Mesothelial cell of epicardium (in vitro differentiated cells): ENCODE results near the gene DPP8. TPM values are rescaled to one million over a fixed set of nuclear protein-coding genes. Genes with fewer than 3 reads are reported as not detected.

Source experiments
- DNase-seq, 2 experiments: peaks; one replicate each; pipeline ENCODE4 v3.0.0; 2021; ENCODE audit warnings: low spot score in 2 of 2; ENCODE audit not compliant: unreplicated experiment in 2 of 2
- H3K27ac Mint-ChIP-seq: 2 replicates; pipeline ENCODE4 v1.8.0; 2021; ENCODE audit warnings: mixed read lengths
- H3K27me3 Mint-ChIP-seq: 2 replicates; pipeline ENCODE4 v1.8.0; 2021; ENCODE audit warnings: low read depth, mixed read lengths
- H3K36me3 Mint-ChIP-seq: 2 replicates; pipeline ENCODE4 v1.8.0; 2021; ENCODE audit warnings: mixed read lengths
- H3K4me1 Mint-ChIP-seq: 2 replicates; pipeline ENCODE4 v1.8.0; 2021; ENCODE audit warnings: mixed read lengths
- H3K4me3 Mint-ChIP-seq: 2 replicates; pipeline ENCODE4 v1.8.0; 2021; ENCODE audit warnings: mild to moderate bottlenecking, moderate library complexity, mixed read lengths
- H3K9me3 Mint-ChIP-seq: 2 replicates; pipeline ENCODE4 v1.8.0; 2021; ENCODE audit warnings: mixed read lengths
- CTCF ChIP-seq: fragments of 200-600 bp; sonication (generic); IDR thresholded peaks from one replicate; pipeline ENCODE4 v1.5.0; 2021; ENCODE audit warnings: antibody characterized with exemption; ENCODE audit not compliant: unreplicated experiment
- total RNA-seq: library from RNA; stranded (reverse); gene quantifications from 3 replicates; pipeline ENCODE4 v1.2.1, GENCODE V29; 2021

The DPP8 gene
- total RNA-seq, 1 donor from 2014 or later: 31.5 TPM

GRCh38 chr15:65541231-65541820, 23.8 kb upstream of the DPP8 start:
- peaks cover 3% of the 10 kb centered on the region for H3K4me1 Mint-ChIP-seq
- no peak for DNase-seq
- H3K4me3 Mint-ChIP-seq: no peak overlapping the region
- H3K27me3 Mint-ChIP-seq: no peaks in the 10 kb centered on the region
- peaks cover 13% of the 10 kb centered on the region for H3K36me3 Mint-ChIP-seq
- H3K9me3 Mint-ChIP-seq: no peaks in the 10 kb centered on the region
- no peak for TF ChIP-seq CTCF
- H3K27ac Mint-ChIP-seq: no peak overlapping the region

GRCh38 chr15:65540314-65540713, 22.8 kb upstream of the DPP8 start:
- peaks cover 15% of the 10 kb centered on the region for H3K36me3 Mint-ChIP-seq
- no peak overlapping the region for H3K4me3 Mint-ChIP-seq
- no peak overlapping the region for H3K27ac Mint-ChIP-seq
- DNase-seq: no peak
- H3K9me3 Mint-ChIP-seq: no peaks in the 10 kb centered on the region
- no peak for TF ChIP-seq CTCF
- peaks cover 3% of the 10 kb centered on the region for H3K4me1 Mint-ChIP-seq
- H3K27me3 Mint-ChIP-seq: no peaks in the 10 kb centered on the region

- no peaks in the 10 kb centered on the region for H3K9me3 Mint-ChIP-seq
- H3K4me3 Mint-ChIP-seq: no peak overlapping the region
Measured at GRCh38 chr15:65535192-65535591, 17.7 kb upstream of the DPP8 start.

GRCh38 chr15:65533057-65533756, 15.7 kb upstream of the DPP8 start:
- peak overlapping the region; percentile 92 for H3K27ac Mint-ChIP-seq
- H3K27me3 Mint-ChIP-seq: no peaks in the 10 kb centered on the region
- no peak for TF ChIP-seq CTCF
- peak overlapping the region; percentile 39 for H3K4me3 Mint-ChIP-seq
- H3K4me1 Mint-ChIP-seq: peaks cover 36% of the 10 kb centered on the region
- peaks cover 12% of the 10 kb centered on the region for H3K36me3 Mint-ChIP-seq
- no peak for DNase-seq
- H3K9me3 Mint-ChIP-seq: no peaks in the 10 kb centered on the region

More at GRCh38 chr15:65535192-65535591, 17.7 kb upstream of the DPP8 start:
- DNase-seq: no peak
- peaks cover 30% of the 10 kb centered on the region for H3K4me1 Mint-ChIP-seq
- H3K27ac Mint-ChIP-seq: no peak overlapping the region
- H3K36me3 Mint-ChIP-seq: peaks cover 14% of the 10 kb centered on the region
- H3K27me3 Mint-ChIP-seq: no peaks in the 10 kb centered on the region
- no peak for TF ChIP-seq CTCF

- H3K27ac Mint-ChIP-seq: peak overlapping the region; percentile 92
- H3K36me3 Mint-ChIP-seq: peaks cover 9% of the 10 kb centered on the region
- H3K9me3 Mint-ChIP-seq: no peaks in the 10 kb centered on the region
- peaks cover 33% of the 10 kb centered on the region for H3K4me1 Mint-ChIP-seq
- TF ChIP-seq CTCF: no peak
- no peak for DNase-seq
- no peaks in the 10 kb centered on the region for H3K27me3 Mint-ChIP-seq
- peak overlapping the region; percentile 30 for H3K4me3 Mint-ChIP-seq
Measured at GRCh38 chr15:65532738-65533051, 15.2 kb upstream of the DPP8 start.
